Ishikawa (cell line): ENCODE measurements around the gene KLK2.

ENCODE experiments used
- CEBPB ChIP-seq: IDR thresholded peaks from 2 replicates; pipeline ENCODE4 v1.6.1; 2012
- CREB1 ChIP-seq: IDR thresholded peaks from 2 replicates; pipeline ENCODE4 v1.6.1; 2012; ENCODE audit warnings: low read depth
- EGR1 ChIP-seq: IDR thresholded peaks from 2 replicates; pipeline ENCODE4 v1.6.1; 2012
- EP300 ChIP-seq: IDR thresholded peaks from 2 replicates; pipeline ENCODE4 v1.6.1; 2012; ENCODE audit warnings: borderline replicate concordance
- FOXM1 ChIP-seq: IDR thresholded peaks from 2 replicates; pipeline ENCODE4 v1.6.1; 2012; ENCODE audit warnings: low read depth, borderline replicate concordance
- NFIC ChIP-seq: IDR thresholded peaks from 2 replicates; pipeline ENCODE4 v1.6.1; 2012
- RAD21 ChIP-seq: IDR thresholded peaks from 2 replicates; pipeline ENCODE4 v1.6.1; 2012; ENCODE audit warnings: low read depth
- TAF1 ChIP-seq: IDR thresholded peaks from 2 replicates; pipeline ENCODE4 v1.6.1; 2012; ENCODE audit warnings: low read depth, mild to moderate bottlenecking
- TCF12 ChIP-seq: IDR thresholded peaks from 2 replicates; pipeline ENCODE4 v1.6.1; 2012; ENCODE audit warnings: low read depth
- TEAD4 ChIP-seq: IDR thresholded peaks from 2 replicates; pipeline ENCODE4 v1.6.1; 2012
- YY1 ChIP-seq: IDR thresholded peaks from 2 replicates; pipeline ENCODE4 v1.6.1; 2012; ENCODE audit warnings: low read depth
- ZBTB7A ChIP-seq: IDR thresholded peaks from 2 replicates; pipeline ENCODE4 v1.6.1; 2012; ENCODE audit warnings: low read depth
- TF ChIP-seq, protein P1 (sequence below): IDR thresholded peaks from 2 replicates; pipeline ENCODE4 v1.6.1; 2012; ENCODE audit warnings: low read depth, mild to moderate bottlenecking
- TF ChIP-seq, protein P2 (sequence below): IDR thresholded peaks from 2 replicates; pipeline ENCODE4 v1.6.1; 2012
- TF ChIP-seq, protein P3 (sequence below): IDR thresholded peaks from 2 replicates; pipeline ENCODE4 v1.6.1; 2012

Gene KLK2

DNA sequence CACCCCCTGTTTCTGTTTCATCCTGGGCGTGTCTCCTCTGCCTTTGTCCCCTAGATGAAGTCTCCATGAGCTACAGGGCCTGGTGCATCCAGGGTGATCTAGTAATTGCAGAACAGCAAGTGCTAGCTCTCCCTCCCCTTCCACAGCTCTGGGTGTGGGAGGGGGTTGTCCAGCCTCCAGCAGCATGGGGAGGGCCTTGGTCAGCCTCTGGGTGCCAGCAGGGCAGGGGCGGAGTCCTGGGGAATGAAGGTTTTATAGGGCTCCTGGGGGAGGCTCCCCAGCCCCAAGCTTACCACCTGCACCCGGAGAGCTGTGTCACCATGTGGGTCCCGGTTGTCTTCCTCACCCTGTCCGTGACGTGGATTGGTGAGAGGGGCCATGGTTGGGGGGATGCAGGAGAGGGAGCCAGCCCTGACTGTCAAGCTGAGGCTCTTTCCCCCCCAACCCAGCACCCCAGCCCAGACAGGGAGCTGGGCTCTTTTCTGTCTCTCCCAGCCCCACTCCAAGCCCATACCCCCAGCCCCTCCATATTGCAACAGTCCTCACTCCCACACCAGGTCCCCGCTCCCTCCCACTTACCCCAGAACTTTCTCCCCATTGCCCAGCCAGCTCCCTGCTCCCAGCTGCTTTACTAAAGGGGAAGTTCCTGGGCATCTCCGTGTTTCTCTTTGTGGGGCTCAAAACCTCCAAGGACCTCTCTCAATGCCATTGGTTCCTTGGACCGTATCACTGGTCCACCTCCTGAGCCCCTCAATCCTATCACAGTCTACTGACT is 18.4 kb upstream of the KLK2 start, which contains the start of gene KLK3:
Gene KLK3 (plus strand): TSS at position 280 of the 775 bp plus-strand sequence. CDS start 41 bp downstream, at position 321.
- TF ChIP-seq ZBTB7A = no peak
- TF ChIP-seq NFIC = no peak
- TF ChIP-seq CEBPB = no peak
- no peak for TF ChIP-seq EGR1
- no peak for TF ChIP-seq RAD21
- no peak for TF ChIP-seq CREB1
- TF ChIP-seq, protein P1, sequence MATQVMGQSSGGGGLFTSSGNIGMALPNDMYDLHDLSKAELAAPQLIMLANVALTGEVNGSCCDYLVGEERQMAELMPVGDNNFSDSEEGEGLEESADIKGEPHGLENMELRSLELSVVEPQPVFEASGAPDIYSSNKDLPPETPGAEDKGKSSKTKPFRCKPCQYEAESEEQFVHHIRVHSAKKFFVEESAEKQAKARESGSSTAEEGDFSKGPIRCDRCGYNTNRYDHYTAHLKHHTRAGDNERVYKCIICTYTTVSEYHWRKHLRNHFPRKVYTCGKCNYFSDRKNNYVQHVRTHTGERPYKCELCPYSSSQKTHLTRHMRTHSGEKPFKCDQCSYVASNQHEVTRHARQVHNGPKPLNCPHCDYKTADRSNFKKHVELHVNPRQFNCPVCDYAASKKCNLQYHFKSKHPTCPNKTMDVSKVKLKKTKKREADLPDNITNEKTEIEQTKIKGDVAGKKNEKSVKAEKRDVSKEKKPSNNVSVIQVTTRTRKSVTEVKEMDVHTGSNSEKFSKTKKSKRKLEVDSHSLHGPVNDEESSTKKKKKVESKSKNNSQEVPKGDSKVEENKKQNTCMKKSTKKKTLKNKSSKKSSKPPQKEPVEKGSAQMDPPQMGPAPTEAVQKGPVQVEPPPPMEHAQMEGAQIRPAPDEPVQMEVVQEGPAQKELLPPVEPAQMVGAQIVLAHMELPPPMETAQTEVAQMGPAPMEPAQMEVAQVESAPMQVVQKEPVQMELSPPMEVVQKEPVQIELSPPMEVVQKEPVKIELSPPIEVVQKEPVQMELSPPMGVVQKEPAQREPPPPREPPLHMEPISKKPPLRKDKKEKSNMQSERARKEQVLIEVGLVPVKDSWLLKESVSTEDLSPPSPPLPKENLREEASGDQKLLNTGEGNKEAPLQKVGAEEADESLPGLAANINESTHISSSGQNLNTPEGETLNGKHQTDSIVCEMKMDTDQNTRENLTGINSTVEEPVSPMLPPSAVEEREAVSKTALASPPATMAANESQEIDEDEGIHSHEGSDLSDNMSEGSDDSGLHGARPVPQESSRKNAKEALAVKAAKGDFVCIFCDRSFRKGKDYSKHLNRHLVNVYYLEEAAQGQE = no peak
- TF ChIP-seq, protein P2, sequence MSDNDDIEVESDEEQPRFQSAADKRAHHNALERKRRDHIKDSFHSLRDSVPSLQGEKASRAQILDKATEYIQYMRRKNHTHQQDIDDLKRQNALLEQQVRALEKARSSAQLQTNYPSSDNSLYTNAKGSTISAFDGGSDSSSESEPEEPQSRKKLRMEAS = no peak
- TF ChIP-seq TCF12 = no peak
- no peak for TF ChIP-seq YY1
- no peak for TF ChIP-seq TEAD4
- TF ChIP-seq FOXM1 = no peak
- TF ChIP-seq, protein P3, sequence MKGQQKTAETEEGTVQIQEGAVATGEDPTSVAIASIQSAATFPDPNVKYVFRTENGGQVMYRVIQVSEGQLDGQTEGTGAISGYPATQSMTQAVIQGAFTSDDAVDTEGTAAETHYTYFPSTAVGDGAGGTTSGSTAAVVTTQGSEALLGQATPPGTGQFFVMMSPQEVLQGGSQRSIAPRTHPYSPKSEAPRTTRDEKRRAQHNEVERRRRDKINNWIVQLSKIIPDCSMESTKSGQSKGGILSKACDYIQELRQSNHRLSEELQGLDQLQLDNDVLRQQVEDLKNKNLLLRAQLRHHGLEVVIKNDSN = no peak
- TF ChIP-seq TAF1 = no peak

DNA sequence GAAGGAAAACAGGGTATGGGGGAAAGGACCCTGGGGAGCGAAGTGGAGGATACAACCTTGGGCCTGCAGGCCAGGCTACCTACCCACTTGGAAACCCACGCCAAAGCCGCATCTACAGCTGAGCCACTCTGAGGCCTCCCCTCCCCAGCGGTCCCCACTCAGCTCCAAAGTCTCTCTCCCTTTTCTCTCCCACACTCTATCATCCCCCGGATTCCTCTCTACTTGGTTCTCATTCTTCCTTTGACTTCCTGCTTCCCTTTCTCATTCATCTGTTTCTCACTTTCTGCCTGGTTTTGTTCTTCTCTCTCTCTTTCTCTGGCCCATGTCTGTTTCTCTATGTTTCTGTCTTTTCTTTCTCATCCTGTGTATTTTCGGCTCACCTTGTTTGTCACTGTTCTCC is 15.9 kb upstream of the KLK2 start:
- TF ChIP-seq TEAD4 = no peak
- no peak for TF ChIP-seq CEBPB
- TF ChIP-seq EGR1 = no peak
- TF ChIP-seq, protein P1 = no peak

DNA sequence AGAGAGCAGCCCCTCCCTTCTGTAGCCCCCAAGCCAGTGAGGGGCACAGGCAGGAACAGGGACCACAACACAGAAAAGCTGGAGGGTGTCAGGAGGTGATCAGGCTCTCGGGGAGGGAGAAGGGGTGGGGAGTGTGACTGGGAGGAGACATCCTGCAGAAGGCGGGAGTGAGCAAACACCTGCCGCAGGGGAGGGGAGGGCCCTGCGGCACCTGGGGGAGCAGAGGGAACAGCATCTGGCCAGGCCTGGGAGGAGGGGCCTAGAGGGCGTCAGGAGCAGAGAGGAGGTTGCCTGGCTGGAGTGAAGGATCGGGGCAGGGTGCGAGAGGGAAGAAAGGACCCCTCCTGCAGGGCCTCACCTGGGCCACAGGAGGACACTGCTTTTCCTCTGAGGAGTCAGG is 14.4 kb upstream of the KLK2 start:
- TF ChIP-seq, protein P2 = no peak
- TF ChIP-seq CEBPB = no peak
- no peak for TF ChIP-seq EGR1
- no peak for TF ChIP-seq CREB1
- no peak for TF ChIP-seq TAF1

DNA sequence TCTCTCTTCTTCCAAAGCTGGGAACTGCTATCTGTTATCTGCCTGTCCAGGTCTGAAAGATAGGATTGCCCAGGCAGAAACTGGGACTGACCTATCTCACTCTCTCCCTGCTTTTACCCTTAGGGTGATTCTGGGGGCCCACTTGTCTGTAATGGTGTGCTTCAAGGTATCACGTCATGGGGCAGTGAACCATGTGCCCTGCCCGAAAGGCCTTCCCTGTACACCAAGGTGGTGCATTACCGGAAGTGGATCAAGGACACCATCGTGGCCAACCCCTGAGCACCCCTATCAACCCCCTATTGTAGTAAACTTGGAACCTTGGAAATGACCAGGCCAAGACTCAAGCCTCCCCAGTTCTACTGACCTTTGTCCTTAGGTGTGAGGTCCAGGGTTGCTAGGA is 13.4 kb upstream of the KLK2 start:
- no peak for TF ChIP-seq ZBTB7A
- TF ChIP-seq TEAD4 = no peak
- TF ChIP-seq, protein P2 = no peak
- TF ChIP-seq, protein P1 = no peak
- TF ChIP-seq FOXM1 = no peak
- TF ChIP-seq EGR1 = no peak
- TF ChIP-seq NFIC = no peak
- TF ChIP-seq EP300 = no peak
- TF ChIP-seq, protein P3 = no peak
- no peak for TF ChIP-seq TCF12
- no peak for TF ChIP-seq CREB1
- TF ChIP-seq TAF1 = no peak
- no peak for TF ChIP-seq RAD21
- no peak for TF ChIP-seq CEBPB
- TF ChIP-seq YY1 = no peak

DNA sequence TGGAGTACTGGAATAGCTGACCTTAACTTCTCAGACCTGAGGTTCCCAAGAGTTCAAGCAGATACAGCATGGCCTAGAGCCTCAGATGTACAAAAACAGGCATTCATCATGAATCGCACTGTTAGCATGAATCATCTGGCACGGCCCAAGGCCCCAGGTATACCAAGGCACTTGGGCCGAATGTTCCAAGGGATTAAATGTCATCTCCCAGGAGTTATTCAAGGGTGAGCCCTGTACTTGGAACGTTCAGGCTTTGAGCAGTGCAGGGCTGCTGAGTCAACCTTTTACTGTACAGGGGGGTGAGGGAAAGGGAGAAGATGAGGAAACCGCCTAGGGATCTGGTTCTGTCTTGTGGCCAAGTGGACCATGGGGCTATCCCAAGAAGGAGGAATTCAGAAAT is 12.2 kb upstream of the KLK2 start:
- TF ChIP-seq FOXM1 (no peak), NFIC (no peak), TEAD4 (no peak), TCF12 (no peak), CEBPB (no peak), EGR1 (no peak), RAD21 (no peak), TAF1 (no peak), YY1 (no peak), CREB1 (no peak)
- TF ChIP-seq, protein P3 = no peak
- TF ChIP-seq, protein P1 = no peak
- TF ChIP-seq, protein P2 = no peak
